ENCODE measurements around the gene NACA.

NACA gene

DNA sequence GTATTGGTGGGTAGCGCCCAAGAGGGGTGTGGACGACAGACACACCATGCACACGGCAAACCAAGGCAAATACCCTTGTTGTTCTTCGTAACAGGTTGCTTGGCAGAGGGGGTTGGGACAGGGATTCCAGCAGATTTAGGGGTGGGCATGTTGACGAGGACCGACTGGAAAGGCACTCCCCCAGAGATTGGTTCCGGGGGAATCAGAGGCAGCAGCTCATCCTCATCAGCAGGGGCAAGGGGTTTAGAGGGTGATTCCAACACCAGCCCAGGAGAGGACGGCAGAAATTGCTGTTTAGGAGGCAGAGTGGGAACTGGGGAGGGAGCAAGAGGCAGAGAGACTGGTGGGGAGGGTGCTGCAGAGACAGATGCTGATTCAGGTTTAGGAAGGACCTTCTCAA is 9.3 kb downstream of the NACA start:
- Histone ChIP-seq H3K14ac (ENCODE audit: low read length) (no peak overlapping the region), H2BK12ac (ENCODE audit: low read length) (no peak overlapping the region), H3K79me2 (ENCODE audit: control insufficient read depth, insufficient read depth, low read length, poor library complexity) (peaks cover 7% of the 10 kb centered on the region), H3K9me3 (ENCODE audit: insufficient read depth, low read depth, low read length) (no peaks in the 10 kb centered on the region), H3K79me1 (ENCODE audit: low read length) (peaks cover under 1% of the 10 kb centered on the region), H3K4me1 (ENCODE audit: control insufficient read depth in 1 of 2, insufficient read depth in 2 of 2, low read length in 2 of 2) (peaks cover 3 to 7% of the 10 kb centered on the region in 2 experiments), H2BK120ac (ENCODE audit: insufficient read depth, low read length, poor library complexity) (no peak overlapping the region), H3K9ac (ENCODE audit: low read length) (no peak overlapping the region), H2AFZ (ENCODE audit: insufficient read depth, low read length, poor library complexity) (no peak overlapping the region), H3K4me2 (ENCODE audit: low read length) (no peak overlapping the region), H3K27me3 (ENCODE audit: insufficient read depth, low read length) (no peaks in the 10 kb centered on the region), H4K12ac (ENCODE audit: low read depth, low read length) (no peak overlapping the region), H3K18ac (ENCODE audit: low read length) (no peak overlapping the region), H3K36me3 (ENCODE audit: control insufficient read depth in 1 of 2, insufficient read depth in 2 of 2, low read length in 2 of 2) (peaks cover 42 to 73% of the 10 kb centered on the region in 2 experiments), H3K4ac (ENCODE audit: low read depth, low read length) (no peak overlapping the region), H2AK5ac (ENCODE audit: low read length) (no peak overlapping the region), H3K27ac (ENCODE audit: low read depth, low read length) (no peak overlapping the region), H3K23ac (ENCODE audit: low read length) (no peak overlapping the region), H4K8ac (ENCODE audit: low read depth, low read length) (no peak overlapping the region), H3K4me3 (ENCODE audit: low read depth, low read length) (no peak overlapping the region), H4K91ac (ENCODE audit: low read depth, low read length) (no peak overlapping the region), H2BK5ac (ENCODE audit: low read depth, low read length, poor library complexity) (no peak overlapping the region)
- no CpG with 5 or more reads among the region's 8 CpGs for WGBS (ENCODE audit: extremely low coverage, insufficient coverage, insufficient read length)
- DNase-seq = no peak

- no peak overlapping the region for H3K9ac ChIP-seq (ENCODE audit: low read length)
- peaks cover 38 to 61% of the 10 kb centered on the region in 2 experiments for H3K36me3 ChIP-seq (ENCODE audit: control insufficient read depth in 1 of 2, insufficient read depth in 2 of 2, low read length in 2 of 2)
- no peak overlapping the region for H3K23ac ChIP-seq (ENCODE audit: low read length)
- no peak overlapping the region for H2AK5ac ChIP-seq (ENCODE audit: low read length)
- WGBS (ENCODE audit: extremely low coverage, insufficient coverage, insufficient read length) = no CpG with 5 or more reads among the region's 2 CpGs
- no peak overlapping the region for H4K8ac ChIP-seq (ENCODE audit: low read depth, low read length)
- no peaks in the 10 kb centered on the region for H3K9me3 ChIP-seq (ENCODE audit: insufficient read depth, low read depth, low read length)
- H2AFZ ChIP-seq (ENCODE audit: insufficient read depth, low read length, poor library complexity) = no peak overlapping the region
- no peak overlapping the region for H3K27ac ChIP-seq (ENCODE audit: low read depth, low read length)
- H2BK12ac ChIP-seq (ENCODE audit: low read length) = no peak overlapping the region
- H2BK5ac ChIP-seq (ENCODE audit: low read depth, low read length, poor library complexity) = no peak overlapping the region
- H3K4me2 ChIP-seq (ENCODE audit: low read length) = no peak overlapping the region
- no peak overlapping the region for H4K91ac ChIP-seq (ENCODE audit: low read depth, low read length)
- H3K4ac ChIP-seq (ENCODE audit: low read depth, low read length) = no peak overlapping the region
- H3K27me3 ChIP-seq (ENCODE audit: insufficient read depth, low read length) = no peaks in the 10 kb centered on the region
- no peaks in the 10 kb centered on the region for H3K79me1 ChIP-seq (ENCODE audit: low read length)
- H3K4me3 ChIP-seq (ENCODE audit: low read depth, low read length) = no peak overlapping the region
- peak in 1 of 2 donors; percentile 8 for DNase-seq
- H2BK120ac ChIP-seq (ENCODE audit: insufficient read depth, low read length, poor library complexity) = no peak overlapping the region
- H3K79me2 ChIP-seq (ENCODE audit: control insufficient read depth, insufficient read depth, low read length, poor library complexity) = peaks cover 3% of the 10 kb centered on the region
- no peak overlapping the region for H3K14ac ChIP-seq (ENCODE audit: low read length)
- no peak overlapping the region for H3K18ac ChIP-seq (ENCODE audit: low read length)
- peaks cover 0 to 3% of the 10 kb centered on the region in 2 experiments for H3K4me1 ChIP-seq (ENCODE audit: control insufficient read depth in 1 of 2, insufficient read depth in 2 of 2, low read length in 2 of 2)
- no peak overlapping the region for H4K12ac ChIP-seq (ENCODE audit: low read depth, low read length)
These were observed 10.6 kb downstream of the NACA start for GRCh38 chr12:56714431-56714929.

DNA sequence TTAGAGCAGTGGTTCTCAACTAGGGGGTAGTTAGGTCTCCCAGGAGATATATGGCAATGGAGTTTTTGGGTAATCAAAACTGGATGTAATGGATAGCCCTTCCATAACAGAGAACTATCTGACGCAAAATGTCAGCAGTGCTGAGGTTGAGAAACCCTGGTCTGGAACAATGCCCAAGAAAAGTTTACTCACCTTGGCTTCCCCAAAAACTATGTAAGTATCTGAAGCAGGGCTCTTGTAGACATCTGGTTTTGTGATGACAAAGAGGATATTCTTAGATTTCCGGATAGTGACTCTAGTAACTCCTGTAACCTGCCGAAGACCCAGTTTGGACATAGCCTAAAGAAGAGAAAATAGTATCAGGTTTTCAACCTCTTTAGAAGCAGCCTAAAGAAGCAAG is 11.8 kb downstream of the NACA start:
- Histone ChIP-seq H3K18ac (ENCODE audit: low read length) (no peak overlapping the region), H3K4me2 (ENCODE audit: low read length) (no peak overlapping the region), H3K9me3 (ENCODE audit: insufficient read depth, low read depth, low read length) (no peaks in the 10 kb centered on the region), H3K4ac (ENCODE audit: low read depth, low read length) (no peak overlapping the region), H3K36me3 (ENCODE audit: control insufficient read depth in 1 of 2, insufficient read depth in 2 of 2, low read length in 2 of 2) (peaks cover 30 to 51% of the 10 kb centered on the region in 2 experiments), H3K79me2 (ENCODE audit: control insufficient read depth, insufficient read depth, low read length, poor library complexity) (peaks cover 3% of the 10 kb centered on the region), H4K12ac (ENCODE audit: low read depth, low read length) (no peak overlapping the region), H2BK120ac (ENCODE audit: insufficient read depth, low read length, poor library complexity) (no peak overlapping the region), H3K4me1 (ENCODE audit: control insufficient read depth in 1 of 2, insufficient read depth in 2 of 2, low read length in 2 of 2) (peaks cover 0 to 3% of the 10 kb centered on the region in 2 experiments), H3K9ac (ENCODE audit: low read length) (no peak overlapping the region), H2AK5ac (ENCODE audit: low read length) (no peak overlapping the region), H4K8ac (ENCODE audit: low read depth, low read length) (no peak overlapping the region), H3K23ac (ENCODE audit: low read length) (no peak overlapping the region), H2AFZ (ENCODE audit: insufficient read depth, low read length, poor library complexity) (no peak overlapping the region), H2BK12ac (ENCODE audit: low read length) (no peak overlapping the region), H3K79me1 (ENCODE audit: low read length) (no peaks in the 10 kb centered on the region), H4K91ac (ENCODE audit: low read depth, low read length) (no peak overlapping the region), H3K27me3 (ENCODE audit: insufficient read depth, low read length) (no peaks in the 10 kb centered on the region), H3K4me3 (ENCODE audit: low read depth, low read length) (no peak overlapping the region), H3K27ac (ENCODE audit: low read depth, low read length) (no peak overlapping the region), H3K14ac (ENCODE audit: low read length) (no peak overlapping the region), H2BK5ac (ENCODE audit: low read depth, low read length, poor library complexity) (no peak overlapping the region)
- DNase-seq = no peak
- whole genome bisulfite sequencing (ENCODE audit: extremely low coverage, insufficient coverage, insufficient read length) = no CpG with 5 or more reads among the region's 3 CpGs

DNA sequence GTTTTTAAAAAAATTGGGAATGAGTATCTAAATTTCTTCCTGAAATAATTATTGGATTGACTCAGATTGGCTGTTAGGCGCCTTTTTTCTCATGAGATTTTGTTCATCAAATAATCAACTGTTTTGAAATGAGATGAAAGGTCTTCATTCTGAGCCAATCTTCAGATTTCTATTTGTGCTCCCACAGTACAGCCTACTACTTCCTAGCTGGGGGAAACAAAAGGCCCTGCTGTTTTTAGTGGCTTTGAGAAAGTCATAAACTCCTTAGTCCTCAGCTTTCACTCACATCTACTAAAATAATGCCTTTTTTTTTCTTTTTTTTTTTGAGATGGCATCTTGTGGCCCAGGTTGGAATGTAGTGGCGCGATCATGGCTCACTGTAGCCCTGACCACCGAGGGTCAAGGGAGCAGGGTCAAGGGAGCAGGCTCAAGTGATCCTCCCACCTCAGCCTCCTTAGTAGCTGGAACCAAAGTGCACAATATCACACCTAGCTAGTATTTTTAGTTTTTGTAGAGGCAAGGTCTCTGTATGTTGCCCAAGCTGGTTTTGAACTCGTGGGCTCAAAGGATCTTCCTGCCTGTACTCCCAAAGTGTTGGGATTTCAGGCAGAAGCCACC is 15.2 kb downstream of the NACA start:
- no peaks in the 10 kb centered on the region for H3K9me3 ChIP-seq (ENCODE audit: insufficient read depth, low read depth, low read length)
- no peaks in the 10 kb centered on the region for H3K79me2 ChIP-seq (ENCODE audit: control insufficient read depth, insufficient read depth, low read length, poor library complexity)
- no peaks in the 10 kb centered on the region for H3K79me1 ChIP-seq (ENCODE audit: low read length)
- no peak overlapping the region for H4K8ac ChIP-seq (ENCODE audit: low read depth, low read length)
- no peak overlapping the region for H2BK5ac ChIP-seq (ENCODE audit: low read depth, low read length, poor library complexity)
- no peaks in the 10 kb centered on the region for H3K4me1 ChIP-seq (ENCODE audit: control insufficient read depth in 1 of 2, insufficient read depth in 2 of 2, low read length in 2 of 2)
- no peak overlapping the region for H3K23ac ChIP-seq (ENCODE audit: low read length)
- H3K27me3 ChIP-seq (ENCODE audit: insufficient read depth, low read length) = no peaks in the 10 kb centered on the region
- no CpG with 5 or more reads among the region's 5 CpGs for WGBS (ENCODE audit: extremely low coverage, insufficient coverage, insufficient read length)
- no peak overlapping the region for H3K18ac ChIP-seq (ENCODE audit: low read length)
- H4K91ac ChIP-seq (ENCODE audit: low read depth, low read length) = no peak overlapping the region
- H3K4ac ChIP-seq (ENCODE audit: low read depth, low read length) = no peak overlapping the region
- H2BK12ac ChIP-seq (ENCODE audit: low read length) = no peak overlapping the region
- no peak overlapping the region for H3K27ac ChIP-seq (ENCODE audit: low read depth, low read length)
- no peak overlapping the region for H3K4me2 ChIP-seq (ENCODE audit: low read length)
- H3K9ac ChIP-seq (ENCODE audit: low read length) = no peak overlapping the region
- peaks cover 9 to 31% of the 10 kb centered on the region in 2 experiments for H3K36me3 ChIP-seq (ENCODE audit: control insufficient read depth in 1 of 2, insufficient read depth in 2 of 2, low read length in 2 of 2)
- H2BK120ac ChIP-seq (ENCODE audit: insufficient read depth, low read length, poor library complexity) = no peak overlapping the region
- no peak overlapping the region for H3K14ac ChIP-seq (ENCODE audit: low read length)
- no peak overlapping the region for H2AFZ ChIP-seq (ENCODE audit: insufficient read depth, low read length, poor library complexity)
- H3K4me3 ChIP-seq (ENCODE audit: low read depth, low read length) = no peak overlapping the region
- no peak overlapping the region for H2AK5ac ChIP-seq (ENCODE audit: low read length)
- no peak overlapping the region for H4K12ac ChIP-seq (ENCODE audit: low read depth, low read length)
- no peak for DNase-seq
